GM18520 (cell line): ENCODE results near the gene DNMT3B.
A peak's percentile ranks its signal among the peaks of the same experiment; 100 is the strongest.
"Not testable (repeated sequence)": the region's sequence is repeated elsewhere in the genome, so short reads cannot be mapped to it uniquely, and the experiment has no call there.

Source experiments
- ATAC-seq: cut with Tn5 transposase; IDR thresholded peaks from one replicate; pipeline ENCODE4 v1.9.1; 2021; ENCODE audit not compliant: unreplicated experiment

Gene DNMT3B

GRCh38 chr20:32761831-32762753 is at the start of gene DNMT3B:
TSS of gene DNMT3B (plus strand) at chr20:32762385. CDS start at chr20:32780324, 17,939 bp downstream.
- peak; percentile 56 for ATAC-seq

GRCh38 chr20:32718749-32719348 is 43.3 kb upstream of the DNMT3B start:
- no peak for ATAC-seq

GRCh38 chr20:32727683-32728082 is 34.5 kb upstream of the DNMT3B start:
- ATAC-seq = no peak

- ATAC-seq = not testable (repeated sequence)
These were observed 33.8 kb upstream of the DNMT3B start for GRCh38 chr20:32728435-32728834.

GRCh38 chr20:32729334-32729733 is 32.9 kb upstream of the DNMT3B start:
- not testable (repeated sequence) for ATAC-seq

- ATAC-seq = no peak
These were observed 30.3 kb upstream of the DNMT3B start for GRCh38 chr20:32731882-32732266.

- no peak for ATAC-seq
These were observed 24.6 kb upstream of the DNMT3B start for GRCh38 chr20:32737371-32738223.

- no peak for ATAC-seq
These were observed 21.0 kb upstream of the DNMT3B start for GRCh38 chr20:32741151-32741550.

- ATAC-seq = no peak
These were observed 19.6 kb upstream of the DNMT3B start for GRCh38 chr20:32742322-32743236.

- no peak for ATAC-seq
These were observed 18.7 kb upstream of the DNMT3B start, which contains the start of gene COMMD7 for GRCh38 chr20:32743237-32744112. TSS of gene COMMD7 (minus strand) at chr20:32743467. CDS start at chr20:32743391, 76 bp downstream.

- no peak for ATAC-seq
These were observed 12.1 kb upstream of the DNMT3B start for GRCh38 chr20:32749914-32750637.

- no peak for ATAC-seq
These were observed 10.9 kb upstream of the DNMT3B start for GRCh38 chr20:32751293-32751692.

GRCh38 chr20:32751702-32752457 is 10.3 kb upstream of the DNMT3B start:
- no peak for ATAC-seq

- no peak for ATAC-seq
These were observed 9.5 kb upstream of the DNMT3B start for GRCh38 chr20:32752458-32753250.

- ATAC-seq = no peak
These were observed 8.5 kb upstream of the DNMT3B start for GRCh38 chr20:32753731-32754130.

GRCh38 chr20:32756156-32756555 is 6.0 kb upstream of the DNMT3B start:
- no peak for ATAC-seq

- no peak for ATAC-seq
These were observed 761 bp upstream of the DNMT3B start for GRCh38 chr20:32761417-32761830.
